ENCODE measurements around the gene FAM163A.
"Not testable (repeated sequence)": the region's sequence is repeated elsewhere in the genome, so short reads cannot be mapped to it uniquely, and the experiment has no call there.

Gene FAM163A

GRCh38 chr1:179793281-179793680 is 50.2 kb downstream of the FAM163A start:
- Histone ChIP-seq H3K36me3 (ENCODE audit: insufficient read depth, low read length) (no peaks in the 10 kb centered on the region), H3K9me3 (ENCODE audit: control insufficient read depth, insufficient read depth, low read length) (no peaks in the 10 kb centered on the region), H3K9ac (ENCODE audit: low read depth, low read length) (no peak overlapping the region), H3K4me1 (ENCODE audit: insufficient read depth, low read length) (no peaks in the 10 kb centered on the region; the same call in 1 of the 2 replicates)

GRCh38 chr1:179794146-179794545 is 51.1 kb downstream of the FAM163A start:
- Histone ChIP-seq H3K9ac (ENCODE audit: low read depth, low read length) (no peak overlapping the region), H3K4me1 (ENCODE audit: insufficient read depth, low read length) (no peaks in the 10 kb centered on the region), H3K9me3 (ENCODE audit: control insufficient read depth, insufficient read depth, low read length) (no peaks in the 10 kb centered on the region), H3K36me3 (ENCODE audit: insufficient read depth, low read length) (no peaks in the 10 kb centered on the region)

- Histone ChIP-seq H3K4me1 (ENCODE audit: insufficient read depth, low read length) (no peaks in the 10 kb centered on the region), H3K9ac (ENCODE audit: low read depth, low read length) (no peak overlapping the region), H3K9me3 (ENCODE audit: control insufficient read depth, insufficient read depth, low read length) (no peaks in the 10 kb centered on the region), H3K36me3 (ENCODE audit: insufficient read depth, low read length) (no peaks in the 10 kb centered on the region)
These were observed 51.6 kb downstream of the FAM163A start for GRCh38 chr1:179794669-179795068.

- H3K9ac ChIP-seq (ENCODE audit: low read depth, low read length), result no peak overlapping the region
- H3K4me1 ChIP-seq (ENCODE audit: insufficient read depth, low read length), result no peaks in the 10 kb centered on the region
- no peaks in the 10 kb centered on the region for H3K9me3 ChIP-seq (ENCODE audit: control insufficient read depth, insufficient read depth, low read length)
- no peaks in the 10 kb centered on the region for H3K36me3 ChIP-seq (ENCODE audit: insufficient read depth, low read length)
These were observed 55.2 kb downstream of the FAM163A start for GRCh38 chr1:179798213-179798863.

GRCh38 chr1:179798864-179799516 is 55.9 kb downstream of the FAM163A start:
- no peaks in the 10 kb centered on the region for H3K9me3 ChIP-seq (ENCODE audit: control insufficient read depth, insufficient read depth, low read length)
- H3K9ac ChIP-seq (ENCODE audit: low read depth, low read length), result no peak overlapping the region
- no peaks in the 10 kb centered on the region for H3K4me1 ChIP-seq (ENCODE audit: insufficient read depth, low read length)
- H3K36me3 ChIP-seq (ENCODE audit: insufficient read depth, low read length), result no peaks in the 10 kb centered on the region

- no peaks in the 10 kb centered on the region for H3K4me1 ChIP-seq (ENCODE audit: insufficient read depth, low read length)
- no peaks in the 10 kb centered on the region for H3K9me3 ChIP-seq (ENCODE audit: control insufficient read depth, insufficient read depth, low read length)
- H3K9ac ChIP-seq (ENCODE audit: low read depth, low read length), result no peak overlapping the region
- H3K36me3 ChIP-seq (ENCODE audit: insufficient read depth, low read length), result no peaks in the 10 kb centered on the region
These were observed 57.4 kb downstream of the FAM163A start for GRCh38 chr1:179800481-179800880.

GRCh38 chr1:179803104-179803503 is 60.0 kb downstream of the FAM163A start:
- Histone ChIP-seq H3K36me3 (ENCODE audit: insufficient read depth, low read length) (no peaks in the 10 kb centered on the region), H3K9ac (ENCODE audit: low read depth, low read length) (no peak overlapping the region), H3K4me1 (ENCODE audit: insufficient read depth, low read length) (no peaks in the 10 kb centered on the region), H3K9me3 (ENCODE audit: control insufficient read depth, insufficient read depth, low read length) (no peaks in the 10 kb centered on the region)

- H3K9me3 ChIP-seq (ENCODE audit: control insufficient read depth, insufficient read depth, low read length), result no peaks in the 10 kb centered on the region
- H3K4me1 ChIP-seq (ENCODE audit: insufficient read depth, low read length), result no peaks in the 10 kb centered on the region
- no peaks in the 10 kb centered on the region for H3K36me3 ChIP-seq (ENCODE audit: insufficient read depth, low read length)
- no peak overlapping the region for H3K9ac ChIP-seq (ENCODE audit: low read depth, low read length)
These were observed 60.8 kb downstream of the FAM163A start for GRCh38 chr1:179803918-179804317.

GRCh38 chr1:179804417-179804816 is 61.3 kb downstream of the FAM163A start:
- not testable (repeated sequence) for H3K9me3 ChIP-seq (ENCODE audit: control insufficient read depth, insufficient read depth, low read length); H3K9ac ChIP-seq (ENCODE audit: low read depth, low read length); H3K4me1 ChIP-seq (ENCODE audit: insufficient read depth, low read length); H3K36me3 ChIP-seq (ENCODE audit: insufficient read depth, low read length)

GRCh38 chr1:179805291-179806195 is 62.5 kb downstream of the FAM163A start:
- no peaks in the 10 kb centered on the region for H3K36me3 ChIP-seq (ENCODE audit: insufficient read depth, low read length)
- H3K4me1 ChIP-seq (ENCODE audit: insufficient read depth, low read length), result no peaks in the 10 kb centered on the region
- H3K9ac ChIP-seq (ENCODE audit: low read depth, low read length), result no peak overlapping the region
- H3K9me3 ChIP-seq (ENCODE audit: control insufficient read depth, insufficient read depth, low read length), result no peaks in the 10 kb centered on the region

GRCh38 chr1:179806333-179806732 is 63.2 kb downstream of the FAM163A start:
- Histone ChIP-seq H3K9ac (ENCODE audit: low read depth, low read length) (no peak overlapping the region), H3K9me3 (ENCODE audit: control insufficient read depth, insufficient read depth, low read length) (no peaks in the 10 kb centered on the region), H3K36me3 (ENCODE audit: insufficient read depth, low read length) (no peaks in the 10 kb centered on the region), H3K4me1 (ENCODE audit: insufficient read depth, low read length) (no peaks in the 10 kb centered on the region)

- H3K36me3 ChIP-seq (ENCODE audit: insufficient read depth, low read length), result no peaks in the 10 kb centered on the region
- H3K9ac ChIP-seq (ENCODE audit: low read depth, low read length), result no peak overlapping the region
- H3K4me1 ChIP-seq (ENCODE audit: insufficient read depth, low read length), result no peaks in the 10 kb centered on the region
- H3K9me3 ChIP-seq (ENCODE audit: control insufficient read depth, insufficient read depth, low read length), result no peaks in the 10 kb centered on the region
These were observed 64.2 kb downstream of the FAM163A start for GRCh38 chr1:179807291-179807690.

- no peak overlapping the region for H3K9ac ChIP-seq (ENCODE audit: low read depth, low read length)
- no peaks in the 10 kb centered on the region for H3K9me3 ChIP-seq (ENCODE audit: control insufficient read depth, insufficient read depth, low read length)
- H3K4me1 ChIP-seq (ENCODE audit: insufficient read depth, low read length), result no peaks in the 10 kb centered on the region
- H3K36me3 ChIP-seq (ENCODE audit: insufficient read depth, low read length), result no peaks in the 10 kb centered on the region
These were observed 64.8 kb downstream of the FAM163A start for GRCh38 chr1:179807691-179808485.

- Histone ChIP-seq H3K9me3 (ENCODE audit: control insufficient read depth, insufficient read depth, low read length) (no peaks in the 10 kb centered on the region), H3K9ac (ENCODE audit: low read depth, low read length) (no peak overlapping the region), H3K4me1 (ENCODE audit: insufficient read depth, low read length) (no peaks in the 10 kb centered on the region), H3K36me3 (ENCODE audit: insufficient read depth, low read length) (no peaks in the 10 kb centered on the region)
These were observed 65.4 kb downstream of the FAM163A start for GRCh38 chr1:179808503-179808902.
